HepG2 (cell line): ENCODE results near the gene UBQLN4. TPM values are rescaled to one million over a fixed set of nuclear protein-coding genes. Genes with fewer than 3 reads are reported as not detected.

Experiments
- AHDC1 ChIP-seq: sonication (generic); formaldehyde crosslinking; IDR thresholded peaks from 2 replicates; pipeline ENCODE4 v1.5.1; 2020; ENCODE audit warnings: mild to moderate bottlenecking, missing genetic modification reagents, borderline replicate concordance
- DBP ChIP-seq: sonication (generic); formaldehyde crosslinking; IDR thresholded peaks from 2 replicates; pipeline ENCODE4 v1.4.0; 2020; ENCODE audit warnings: missing genetic modification reagents; ENCODE audit errors: not compliant biosample characterization
- HOXA7 ChIP-seq: sonication (generic); formaldehyde crosslinking; IDR thresholded peaks from 2 replicates; pipeline ENCODE4 v1.8.1; 2022; ENCODE audit warnings: mild to moderate bottlenecking, missing genetic modification reagents, moderate library complexity
- HOXA9 ChIP-seq: sonication (generic); formaldehyde crosslinking; IDR thresholded peaks from 2 replicates; pipeline ENCODE4 v1.8.1; 2022; ENCODE audit warnings: missing genetic modification reagents, mild to moderate bottlenecking, moderate library complexity, borderline replicate concordance
- MAF1 ChIP-seq: sonication (generic); formaldehyde crosslinking; IDR thresholded peaks from 2 replicates; pipeline ENCODE4 v1.5.0; 2020; ENCODE audit warnings: missing genetic modification reagents, borderline replicate concordance
- RERE ChIP-seq: IDR thresholded peaks from 2 replicates; pipeline ENCODE4 v1.6.1; 2016; ENCODE audit warnings: low read depth, missing genetic modification reagents, missing compliant biosample characterization
- TAF15 ChIP-seq: fragments of 200-400 bp; formaldehyde crosslinking; IDR thresholded peaks from one replicate; pipeline ENCODE4 v1.6.1; 2018; ENCODE audit warnings: mild to moderate bottlenecking, low read depth, low read length; ENCODE audit not compliant: poor library complexity, severe bottlenecking
- USF2 ChIP-seq, 2 experiments: sonication (generic) in 1 of 2; formaldehyde crosslinking in 1 of 2; IDR thresholded peaks; 2 replicates each; pipeline versions ENCODE4 v1.5.1 to v1.6.1; 2011 to 2020; ENCODE audit warnings: borderline replicate concordance in 1 of 2, low read depth in 1 of 2, low read length in 1 of 2, mild to moderate bottlenecking in 1 of 2, missing genetic modification reagents in 1 of 2, moderate library complexity in 1 of 2
- ZNF557 ChIP-seq: sonication (generic); formaldehyde crosslinking; IDR thresholded peaks from 2 replicates; pipeline ENCODE4 v1.4.0; 2020; ENCODE audit warnings: missing genetic modification reagents
- ZNF577 ChIP-seq: sonication (generic); formaldehyde crosslinking; IDR thresholded peaks from 2 replicates; pipeline ENCODE4 v1.4.0; 2020; ENCODE audit warnings: mild to moderate bottlenecking, low read depth, missing genetic modification reagents, borderline replicate concordance
- ZNF674 ChIP-seq: sonication (generic); formaldehyde crosslinking; IDR thresholded peaks from 2 replicates; pipeline ENCODE4 v1.5.0; 2020; ENCODE audit warnings: low read depth, mild to moderate bottlenecking, missing genetic modification reagents
- ZNF790 ChIP-seq: sonication (generic); formaldehyde crosslinking; IDR thresholded peaks from 2 replicates; pipeline ENCODE4 v1.8.0; 2022; ENCODE audit warnings: missing genetic modification reagents, mild to moderate bottlenecking, borderline replicate concordance
- polyA plus RNA-seq, 8 experiments: library from polyadenylated mRNA; depleted of rRNA in 3 of 8; stranded (reverse) in 7 of 8; unstranded in 1 of 8; fragments of >200 nt; fragmentation: Illumina TruSeq in 4 of 8; extraction: Trizol in 4 of 8; gene quantifications; 2 replicates each; pipeline versions ENCODE4 v1.2.1 to v1.2.3, GENCODE V29; 2011 to 2016; ENCODE audit warnings: low read depth in 4 of 8, missing spikeins in 1 of 8, mixed read lengths in 1 of 8; ENCODE audit not compliant: insufficient read depth in 1 of 8
- total RNA-seq, 5 experiments: library from RNA; depleted of rRNA; stranded (reverse); fragments of >200 nt; fragmentation: Illumina TruSeq; extraction: Trizol; gene quantifications; 2 replicates each; pipeline ENCODE4 v1.2.3, GENCODE V29; 2016; ENCODE audit warnings: low read depth in 1 of 5

Gene UBQLN4
- total and polyA plus RNA-seq, 2 of the 13 experiments (the other 11 are each of a cell fraction or from before 2014, with no cell fraction given) = 31.5 to 39.8 TPM

- no peak for TF ChIP-seq USF2 (IDR thresholded peaks at IDR 0.05; ENCODE audit: low read depth, low read length)
- TF ChIP-seq USF2 (CRISPR knock-in tag; IDR thresholded peaks at IDR 0.05; ENCODE audit: borderline replicate concordance) = no peak
- TF ChIP-seq ZNF790 (CRISPR knock-in tag) = no peak
- TF ChIP-seq HOXA9 (CRISPR knock-in tag) = no peak
- no peak for TF ChIP-seq RERE (CRISPR knock-in tag)
- no peak for TF ChIP-seq ZNF557 (CRISPR knock-in tag)
- no peak for TF ChIP-seq DBP (CRISPR knock-in tag)
- no peak for TF ChIP-seq MAF1 (CRISPR knock-in tag)
- no peak for TF ChIP-seq ZNF577 (CRISPR knock-in tag)
- no peak for TF ChIP-seq TAF15
- no peak for TF ChIP-seq ZNF674
- TF ChIP-seq AHDC1 (CRISPR knock-in tag) = no peak
- TF ChIP-seq HOXA7 (CRISPR knock-in tag) = no peak
Observed at GRCh38 chr1:156096640-156097391, 43.2 kb upstream of the UBQLN4 start (continued).
